ENCODE results near the gene AMER1.
"Not testable (repeated sequence)": the region's sequence is repeated elsewhere in the genome, so short reads cannot be mapped to it uniquely, and the experiment has no call there.

The AMER1 gene

GRCh38 chrX:64205441-64205734, at the start of gene AMER1:
TSS of gene AMER1 (minus strand) at chrX:64205708. CDS start at chrX:64193286, 12,422 bp downstream.
- no peak for DNase-seq

DNA sequence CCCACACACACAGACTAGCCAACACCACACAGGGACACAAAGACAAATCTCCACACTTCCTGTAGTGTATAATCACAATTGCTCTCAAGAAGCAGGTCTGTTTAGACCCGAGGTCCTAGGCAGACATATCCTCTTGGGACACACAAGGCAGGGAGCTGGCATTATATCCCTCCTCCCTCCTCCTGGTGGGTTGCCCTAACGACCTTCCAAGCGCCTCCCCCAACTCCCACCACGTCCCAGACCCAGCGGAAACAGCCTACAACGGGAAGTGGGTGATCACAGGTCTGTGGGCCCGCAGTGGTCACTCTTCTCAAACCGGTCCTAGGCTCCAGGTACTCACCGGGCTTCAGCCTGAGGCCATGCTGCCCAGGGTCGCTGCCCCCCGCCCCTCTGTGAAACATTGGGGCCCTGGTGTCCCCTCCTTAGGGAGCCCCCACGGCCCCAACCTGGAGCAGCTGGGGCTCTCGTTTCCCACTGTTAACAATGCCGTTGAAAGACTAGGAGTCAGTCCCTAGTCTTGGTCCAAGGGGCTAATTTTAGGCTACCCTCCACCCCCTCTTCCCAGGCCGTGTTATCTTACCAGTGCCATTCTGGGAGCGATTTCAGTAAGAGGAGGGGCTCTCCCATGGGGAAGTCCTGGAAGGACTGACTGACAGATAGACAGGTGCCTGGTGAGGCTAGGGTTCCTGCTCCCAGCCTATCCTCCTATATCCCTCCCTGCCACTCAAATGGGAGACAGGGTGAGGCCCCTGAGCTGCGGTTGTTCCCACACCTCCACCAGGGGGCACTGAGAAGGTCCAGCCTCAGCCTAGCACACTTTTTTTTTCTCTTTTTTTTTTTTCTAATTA, 24.8 kb upstream of the AMER1 start, which contains the start of gene ASB12:
Gene ASB12 (minus strand): TSS at position 485 of the 848 bp plus-strand sequence. CDS start 4,957 bp downstream, outside the sequence.
- no peak for DNase-seq

DNA sequence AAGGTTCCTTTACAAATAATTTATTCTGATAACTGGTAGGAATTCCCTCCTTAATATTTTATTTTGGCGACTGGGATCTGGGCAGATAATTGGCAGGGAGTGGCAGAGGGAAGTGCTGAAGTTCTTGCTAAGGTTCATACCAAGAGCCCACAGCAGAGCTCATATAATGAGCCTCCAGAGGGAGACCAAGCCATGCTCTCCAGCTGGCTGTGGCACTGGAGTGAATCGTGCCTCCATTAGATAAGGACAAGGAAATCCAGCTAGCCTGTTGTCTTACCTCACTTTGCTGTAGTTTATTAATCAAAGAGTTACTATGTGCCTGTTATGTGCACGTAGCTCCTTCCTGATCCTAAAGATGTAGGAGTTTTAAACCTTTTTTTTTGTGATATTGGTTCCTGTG, 23.6 kb upstream of the AMER1 start:
- DNase-seq, result no peak

DNA sequence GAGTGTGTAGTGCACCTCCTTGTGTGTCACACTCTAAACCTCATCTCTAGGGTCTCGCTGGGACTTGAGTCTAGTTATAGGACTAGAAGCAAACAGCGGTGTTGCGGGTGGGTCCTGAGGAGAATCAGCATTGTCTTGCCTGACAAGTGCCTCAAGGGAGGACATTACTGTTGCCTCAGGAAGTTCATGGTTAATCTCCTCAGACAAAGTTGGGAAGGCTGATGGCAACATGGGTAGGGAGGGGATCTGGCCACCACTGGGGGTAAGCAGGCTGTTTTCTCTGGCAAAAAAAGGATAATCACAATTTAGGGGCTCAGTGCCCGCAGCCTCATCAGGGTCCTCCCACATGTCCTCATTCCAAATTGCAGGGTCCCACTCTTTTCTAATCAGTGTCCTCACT, 12.5 kb upstream of the AMER1 start:
- DNase-seq, result no peak

DNA sequence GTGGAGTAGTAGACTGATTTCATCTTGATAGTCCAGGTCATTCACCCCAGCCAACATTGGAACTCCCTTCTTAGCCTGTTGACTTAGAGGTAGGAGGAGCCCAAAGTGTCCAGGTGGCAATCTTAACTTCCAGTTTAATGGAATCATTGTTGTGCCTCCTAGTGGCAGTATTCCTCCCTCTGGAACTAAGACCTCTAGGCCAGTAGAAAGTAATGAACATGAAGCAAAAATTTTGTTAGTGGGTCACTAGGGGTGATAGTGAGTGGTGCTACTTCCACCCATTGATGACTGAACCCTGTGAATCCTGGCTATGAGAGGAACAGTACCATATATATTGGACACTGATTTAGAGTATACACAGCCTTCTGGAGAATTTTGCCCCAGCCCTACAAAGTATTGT, 8.5 kb upstream of the AMER1 start:
- not testable (repeated sequence) for DNase-seq

- DNase-seq, result no peak
These were observed 1.2 kb upstream of the AMER1 start for GRCh38 chrX:64206556-64207162.

GRCh38 chrX:64205735-64206501, 410 bp upstream of the AMER1 start:
- DNase-seq, result peak; percentile 81

GRCh38 chrX:64204701-64205440, 637 bp downstream of the AMER1 start:
- DNase-seq, result no peak

GRCh38 chrX:64204252-64204651, 1.3 kb downstream of the AMER1 start:
- DNase-seq, result no peak

DNA sequence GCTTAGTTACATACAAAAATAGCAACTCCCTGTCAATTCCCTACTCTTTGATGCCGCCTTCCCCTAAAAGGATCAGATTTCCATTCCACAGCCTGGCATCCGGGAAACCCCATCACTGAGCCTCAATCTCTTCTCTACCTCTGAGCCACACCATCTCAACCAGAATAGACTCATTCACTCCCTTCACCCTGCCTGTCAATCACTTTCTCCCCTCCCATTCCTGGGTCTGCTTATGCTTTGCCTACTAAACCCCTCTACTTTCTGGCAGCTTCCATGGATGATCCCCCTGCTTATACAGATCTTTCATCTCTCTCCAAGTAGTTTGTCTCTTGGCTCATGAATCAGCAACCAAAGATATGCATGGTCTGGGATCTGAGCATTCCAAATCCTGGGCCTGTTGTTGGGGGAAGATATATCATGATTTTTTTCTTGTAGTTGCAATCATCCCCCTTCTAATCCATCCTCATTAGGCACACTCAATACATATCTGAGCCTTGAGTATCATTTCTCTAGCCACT, 2.6 kb downstream of the AMER1 start:
- no peak for DNase-seq

DNA sequence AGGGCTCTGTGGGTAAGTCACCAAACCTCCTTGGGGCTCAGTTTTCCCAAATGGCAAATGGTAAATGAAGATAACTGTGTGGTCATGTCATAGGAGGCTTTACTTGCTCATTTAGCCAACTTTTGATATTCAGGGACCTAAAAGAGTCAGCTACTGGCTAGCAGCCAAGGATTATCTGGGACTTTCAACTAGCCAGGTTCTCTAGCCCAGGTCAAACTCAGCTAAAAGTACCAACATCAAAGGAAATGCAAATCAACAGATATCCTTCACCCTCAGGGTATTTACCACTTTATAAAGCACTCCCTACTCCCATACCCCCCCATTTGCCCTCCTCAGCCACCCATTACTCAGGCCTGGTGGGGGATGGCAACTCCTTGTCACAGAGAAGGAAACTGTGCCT, 7.5 kb downstream of the AMER1 start:
- DNase-seq, result no peak

DNA sequence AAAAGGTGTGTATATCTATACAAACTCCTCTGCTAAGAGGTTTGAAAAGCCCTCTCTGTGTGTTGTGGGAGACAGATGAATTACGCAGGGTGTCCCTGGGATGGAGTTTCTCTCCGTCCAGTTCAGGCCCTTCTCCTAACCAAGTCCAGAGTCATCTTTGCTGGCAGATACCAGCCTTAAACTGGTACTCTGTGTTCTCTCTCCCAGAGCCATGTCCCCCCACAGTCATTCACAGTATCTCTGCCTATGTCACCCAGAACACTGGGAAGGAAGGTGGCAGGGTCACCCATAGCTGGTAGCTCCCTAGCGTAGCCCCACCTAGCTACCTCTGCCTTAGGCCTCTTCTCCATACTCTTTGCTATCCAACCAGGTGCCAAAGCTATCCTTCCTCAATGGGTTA, 8.9 kb downstream of the AMER1 start:
- no peak for DNase-seq

- DNase-seq, result no peak
These were observed 9.6 kb downstream of the AMER1 start for GRCh38 chrX:64195862-64196261.

- DNase-seq, result no peak
These were observed 12.8 kb downstream of the AMER1 start for GRCh38 chrX:64192673-64193072.

- DNase-seq, result no peak
These were observed 13.5 kb downstream of the AMER1 start for GRCh38 chrX:64192040-64192439.

DNA sequence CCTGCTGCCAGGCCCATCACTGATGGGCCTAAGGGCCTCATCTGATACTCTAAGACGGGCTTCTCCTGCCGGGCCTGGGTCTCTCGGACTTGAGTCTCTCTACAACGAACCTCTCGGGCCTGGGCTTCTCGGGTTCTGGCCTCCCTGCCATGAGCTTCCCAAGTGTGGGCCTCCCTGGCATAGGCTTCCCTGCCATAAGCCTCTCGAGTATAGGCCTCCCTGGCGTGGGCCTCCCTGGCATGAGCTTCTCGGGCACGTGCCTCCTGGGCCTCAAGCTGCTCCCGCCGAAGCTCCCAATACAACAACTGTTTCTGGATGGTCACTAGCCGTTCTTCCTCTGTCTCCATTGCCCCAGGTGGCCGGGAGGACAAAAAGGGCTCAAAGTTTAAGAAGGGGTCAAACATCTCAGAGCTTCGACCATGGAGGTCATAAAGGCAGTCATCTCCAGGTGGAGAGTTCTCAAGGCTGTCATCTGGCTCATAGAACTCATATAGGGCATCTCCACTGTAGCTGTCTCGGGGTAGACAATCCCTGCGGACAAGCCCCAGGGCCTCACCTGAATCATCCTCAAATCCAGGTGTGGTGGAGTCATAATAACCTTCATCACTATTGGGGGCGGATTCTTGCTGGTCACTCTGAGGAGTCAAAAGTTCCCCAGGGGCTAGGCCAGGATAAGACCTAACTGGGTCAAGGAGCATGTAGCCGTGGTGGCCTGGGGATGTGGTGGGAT, 14.1 kb downstream of the AMER1 start:
- DNase-seq, result no peak

DNA sequence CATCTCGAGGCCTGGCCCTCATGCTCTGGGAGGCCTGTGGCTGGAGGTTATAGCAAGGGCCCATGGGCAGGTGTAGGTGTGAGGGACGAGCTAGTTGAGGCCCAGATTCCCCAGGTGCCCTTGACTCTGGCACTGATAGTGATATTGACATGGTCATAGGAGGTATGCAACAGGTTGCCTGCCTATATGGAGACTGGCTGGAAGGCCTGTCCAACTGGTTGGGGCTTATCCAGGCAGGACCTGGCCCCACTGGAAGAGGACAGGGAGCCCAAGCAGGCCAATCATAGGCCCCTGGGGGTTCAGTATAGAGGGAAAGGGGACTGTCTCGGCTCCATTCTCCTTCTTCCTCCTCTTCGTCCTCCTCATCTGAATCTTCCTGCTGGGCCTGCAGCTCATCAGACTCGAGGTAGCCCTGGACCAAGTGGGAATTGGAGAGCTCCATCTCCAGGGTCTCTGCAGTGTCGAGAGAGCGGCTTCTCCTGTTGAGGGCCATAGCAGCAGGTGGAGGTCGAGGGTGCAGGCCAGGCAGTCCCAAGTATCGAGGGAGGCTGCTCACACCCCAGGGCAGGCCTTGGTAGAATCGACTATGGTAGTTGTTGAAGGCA, 15.3 kb downstream of the AMER1 start:
- no peak for DNase-seq

DNA sequence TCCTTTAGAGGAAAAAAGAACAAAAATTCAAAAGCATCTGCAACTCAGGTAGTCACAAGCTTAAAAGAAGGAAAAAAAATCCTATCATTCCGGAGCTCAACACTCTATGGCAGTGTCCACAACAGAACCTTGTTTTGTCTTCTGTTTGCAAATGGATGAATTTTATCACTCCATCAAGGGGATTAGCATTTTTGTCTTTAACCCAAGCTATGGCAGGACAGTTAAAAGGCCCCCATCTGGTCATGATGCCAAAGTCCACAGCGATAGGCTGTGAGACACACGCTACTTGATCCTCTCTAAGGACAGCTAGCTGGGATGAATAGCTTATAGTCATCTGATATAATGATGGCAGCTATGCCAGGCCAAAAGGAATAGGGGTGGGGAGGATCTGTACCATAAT, 16.6 kb downstream of the AMER1 start:
- no peak for DNase-seq

GRCh38 chrX:64187762-64188150, 17.8 kb downstream of the AMER1 start:
- no peak for DNase-seq

DNA sequence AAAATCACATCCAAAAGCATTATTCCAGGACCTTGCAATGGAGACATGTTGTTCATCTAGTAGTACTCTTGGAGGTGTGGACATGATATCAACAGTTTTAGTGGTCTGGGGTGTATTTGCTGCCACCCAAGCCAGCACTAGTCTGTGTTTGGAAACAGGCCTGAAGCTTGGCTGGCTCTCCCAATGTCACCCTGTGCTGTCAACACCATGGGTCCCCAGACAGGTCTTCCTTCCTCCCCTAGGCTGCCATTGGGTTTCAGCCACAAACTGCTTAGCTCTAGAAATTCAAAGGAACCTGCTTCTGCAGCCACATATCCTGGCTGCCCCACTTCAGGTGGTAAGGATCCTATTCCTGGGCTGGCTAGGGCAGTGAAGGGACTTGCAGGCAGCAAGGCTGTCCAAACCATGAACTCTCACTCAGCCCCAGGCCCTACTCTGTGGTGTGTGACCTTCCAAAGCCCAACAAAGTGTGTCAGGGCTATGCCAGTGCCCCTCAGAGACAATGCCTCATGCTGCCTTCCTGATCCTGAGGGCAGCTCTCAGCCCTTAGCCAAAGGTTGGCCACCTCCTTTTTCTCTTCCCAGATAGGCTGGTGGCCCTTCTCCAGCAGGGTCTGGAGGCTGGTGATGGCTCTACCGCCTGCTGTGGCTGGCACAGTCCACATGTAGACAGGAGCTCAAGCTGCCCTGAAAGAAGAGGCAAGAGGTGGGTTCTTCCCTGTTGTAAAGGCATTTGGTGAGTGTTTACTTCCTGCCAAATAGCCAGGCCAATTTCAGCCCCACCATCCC, 18.3 kb downstream of the AMER1 start:
- DNase-seq, result no peak

DNA sequence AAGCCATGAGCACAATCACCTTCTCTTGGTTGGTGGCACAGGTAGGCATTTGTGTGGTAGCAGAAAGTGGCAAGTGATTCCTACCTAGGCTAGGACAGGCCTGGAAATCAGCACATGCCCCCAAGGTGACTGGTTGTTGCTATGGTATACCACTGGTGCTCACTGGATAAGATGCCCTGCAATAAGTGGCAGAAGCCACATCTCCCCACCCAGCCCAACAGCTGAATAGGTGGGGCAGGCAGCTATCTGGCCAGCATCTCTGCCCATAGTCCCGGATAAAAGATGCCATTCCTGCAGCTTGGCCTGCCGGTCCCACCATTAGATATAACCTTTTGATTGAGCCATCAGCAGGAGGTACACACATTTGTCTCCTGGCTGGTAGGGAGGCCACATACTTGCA, 21.1 kb downstream of the AMER1 start:
- DNase-seq, result no peak
